Activated gamma-delta T cell (primary cell): ENCODE measurements around the gene CLEC3B.
"Not testable (repeated sequence)": the region's sequence is repeated elsewhere in the genome, so short reads cannot be mapped to it uniquely, and the experiment has no call there.

ENCODE experiments used
- DNase-seq: peaks from one replicate; lab custom pipeline; 2025; lab: John Stamatoyannopoulos, UW

CLEC3B gene

GRCh38 chr3:45066109-45066801 lies 40.2 kb downstream of the CLEC3B start:
- no peak for DNase-seq

GRCh38 chr3:45067486-45067885 lies 41.4 kb downstream of the CLEC3B start:
- no peak for DNase-seq

GRCh38 chr3:45067941-45068340 lies 41.8 kb downstream of the CLEC3B start:
- no peak for DNase-seq

DNA sequence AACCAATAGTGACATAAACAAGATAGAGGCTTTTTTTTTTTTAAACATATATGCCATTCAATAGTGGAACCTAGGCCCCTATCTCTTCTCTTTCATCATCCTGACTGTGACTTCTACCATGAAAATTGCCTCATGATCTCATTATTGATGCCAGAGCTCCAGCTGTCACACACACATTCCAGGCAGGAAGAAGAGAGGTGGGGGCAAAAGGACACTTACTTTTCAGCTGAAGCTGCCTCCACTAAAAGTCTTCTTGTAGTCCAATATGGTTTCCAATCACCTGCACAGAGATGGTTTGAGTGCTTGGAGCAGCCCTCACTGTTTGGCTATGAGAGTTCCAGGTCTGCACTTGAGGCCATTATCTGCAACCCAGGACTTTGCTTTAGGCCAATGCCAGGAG lies 45.0 kb downstream of the CLEC3B start:
- DNase-seq, result no peak

- DNase-seq, result no peak
These were observed 49.9 kb downstream of the CLEC3B start for GRCh38 chr3:45075821-45076625.

DNA sequence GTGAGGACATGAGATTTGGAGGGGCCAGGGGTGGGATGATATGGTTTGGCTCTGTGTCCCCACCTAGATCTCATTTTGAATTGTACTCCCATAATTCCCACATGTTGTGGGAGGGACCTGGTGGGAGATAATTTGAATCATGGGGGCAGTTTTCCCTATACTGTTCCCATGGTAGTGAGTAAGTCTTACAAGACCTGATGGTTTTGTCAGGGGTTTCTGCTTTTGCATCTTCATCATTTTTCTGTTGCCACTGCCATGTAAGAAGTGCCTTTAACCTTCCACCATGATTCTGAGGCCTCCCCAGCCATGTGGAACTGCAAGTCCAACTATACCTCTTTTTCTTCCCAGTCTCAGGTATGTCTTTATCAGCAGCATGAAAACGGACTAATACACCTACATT lies 52.2 kb downstream of the CLEC3B start:
- DNase-seq, result not testable (repeated sequence)

DNA sequence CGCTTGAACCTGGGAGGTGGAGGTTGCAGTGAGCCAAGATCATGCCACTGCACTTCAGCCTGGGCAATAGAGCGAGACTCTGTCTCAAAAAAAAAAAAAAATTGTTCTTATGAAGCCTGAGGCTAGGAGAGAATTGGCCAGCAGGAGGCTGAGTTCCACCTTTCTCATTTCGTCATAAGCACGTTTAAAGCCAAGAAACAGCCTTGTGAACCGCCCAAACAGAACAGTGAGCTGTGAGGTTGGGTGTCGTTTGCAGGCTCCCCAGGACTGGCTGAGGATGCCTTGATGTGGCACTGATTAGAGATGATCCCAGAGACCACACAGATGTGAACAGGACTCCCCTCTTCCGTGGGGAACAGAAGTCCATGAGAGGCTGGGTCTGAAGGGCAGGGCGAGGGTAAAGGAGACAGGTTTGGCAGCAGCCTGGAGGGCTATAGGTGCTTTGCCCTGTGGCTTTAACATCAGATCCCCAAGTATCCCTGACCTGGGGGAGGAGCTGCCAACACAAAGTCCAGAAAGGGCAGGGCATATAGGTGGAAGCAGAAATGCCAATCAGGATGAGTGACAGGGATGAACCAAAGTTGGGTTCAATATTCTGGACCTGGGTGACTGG lies 52.9 kb downstream of the CLEC3B start:
- no peak for DNase-seq

GRCh38 chr3:45079715-45080114 lies 53.6 kb downstream of the CLEC3B start:
- DNase-seq, result no peak

- DNase-seq, result no peak
These were observed 54.7 kb downstream of the CLEC3B start for GRCh38 chr3:45080824-45081223.

DNA sequence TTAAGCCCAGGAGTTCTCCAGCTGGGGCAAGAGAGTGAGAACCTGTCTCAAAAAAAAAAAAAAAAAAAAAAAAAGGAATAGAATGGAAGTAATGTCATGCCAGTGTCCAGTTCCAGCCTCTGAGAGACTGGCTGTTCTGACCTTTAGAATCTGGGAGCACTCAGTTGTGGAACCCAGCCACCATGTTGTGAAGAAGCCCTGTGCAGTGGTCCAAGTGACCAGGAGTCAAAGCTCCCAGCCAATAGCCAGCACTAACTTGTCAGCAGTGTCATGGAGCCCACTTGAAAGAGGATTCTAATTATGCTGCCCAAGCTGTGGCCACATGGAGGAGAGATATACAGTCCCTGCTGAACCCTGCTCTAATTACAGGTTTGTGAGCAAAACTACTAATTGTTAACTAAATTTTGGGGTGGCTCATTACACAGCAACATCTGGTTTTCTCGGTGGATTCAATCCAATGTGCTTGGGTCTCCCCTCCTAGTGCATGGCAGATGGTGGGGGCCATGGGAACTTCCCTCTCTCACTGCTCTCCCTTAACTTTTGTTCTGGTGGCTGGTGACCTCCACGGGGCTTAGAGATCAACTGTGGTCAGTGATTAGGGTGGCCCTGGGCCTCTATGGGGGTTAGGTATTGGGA lies 55.5 kb downstream of the CLEC3B start:
- no peak for DNase-seq

GRCh38 chr3:45082142-45082538 lies 56.0 kb downstream of the CLEC3B start:
- DNase-seq, result no peak

DNA sequence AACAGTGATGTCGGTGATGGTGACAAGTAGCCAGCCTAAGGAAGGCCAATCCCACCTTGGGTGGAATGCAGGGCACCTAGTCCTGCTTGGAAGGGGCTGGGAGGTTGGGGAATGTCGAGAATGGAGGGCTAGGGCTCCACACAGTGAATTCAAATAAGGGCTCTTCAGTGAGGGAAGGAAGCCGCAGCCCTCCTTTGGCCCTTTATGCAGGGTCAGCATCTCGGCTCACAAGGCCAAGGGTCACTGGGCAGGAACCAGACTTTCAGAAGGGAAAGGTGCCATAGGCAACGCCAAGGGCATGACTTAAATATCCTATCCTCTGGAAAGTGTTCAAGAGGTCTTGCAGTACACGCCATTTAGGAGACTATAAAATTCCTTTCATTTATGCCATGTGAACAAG lies 56.9 kb downstream of the CLEC3B start:
- no peak for DNase-seq

GRCh38 chr3:45084361-45084760 lies 58.3 kb downstream of the CLEC3B start:
- no peak for DNase-seq

DNA sequence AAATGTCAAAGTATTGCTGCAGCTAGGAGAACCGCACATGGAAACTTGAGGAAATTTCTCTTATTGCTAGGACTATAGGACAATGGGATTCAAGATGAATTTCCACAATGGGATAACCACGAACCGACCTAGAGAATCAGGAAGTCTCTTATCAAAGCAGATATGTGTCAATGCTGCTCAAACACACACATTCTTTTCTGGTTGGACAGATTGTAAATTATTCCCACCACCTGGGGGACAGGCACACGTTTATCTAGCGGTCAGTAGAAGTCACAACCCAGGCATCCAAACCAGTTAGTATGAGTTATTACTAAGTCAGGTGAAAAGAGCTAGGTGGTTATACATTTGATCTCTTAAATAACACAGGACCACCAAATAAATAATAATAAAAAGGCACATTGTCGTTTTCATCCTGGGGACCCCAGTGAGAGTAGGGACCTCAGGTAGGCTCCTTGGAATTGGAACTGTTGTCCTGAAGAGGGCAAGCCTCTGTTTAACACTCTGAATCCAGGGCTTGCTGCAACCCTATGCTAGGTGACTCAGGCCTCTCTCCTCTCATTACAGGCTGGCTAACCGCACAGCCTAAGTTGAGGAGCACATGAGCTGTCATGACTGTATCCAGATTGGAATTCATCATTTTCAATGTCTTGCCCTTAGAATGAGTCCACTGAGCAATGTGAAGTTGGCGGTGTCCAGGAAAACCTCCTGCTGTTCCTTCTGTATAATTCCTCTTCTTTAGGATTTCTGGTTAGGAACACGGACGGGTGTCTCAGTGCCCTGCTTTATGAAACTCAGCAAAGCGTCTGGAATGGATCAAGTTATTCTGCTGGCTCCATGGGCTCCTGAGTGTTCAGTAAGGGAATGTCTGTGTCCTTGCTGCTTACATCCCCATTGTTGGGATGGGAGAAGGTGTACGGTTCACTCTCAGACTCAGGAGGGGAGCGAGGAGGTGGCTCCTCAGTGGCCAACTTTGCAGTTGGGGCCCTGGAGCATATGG lies 59.0 kb downstream of the CLEC3B start:
- DNase-seq, result no peak
